K562 (cell line): Measurements from ENCODE around the gene LTBP1. TPM values are rescaled to one million over a fixed set of nuclear protein-coding genes. Genes with fewer than 3 reads are reported as not detected.
"Not testable (repeated sequence)": the region's sequence is repeated elsewhere in the genome, so short reads cannot be mapped to it uniquely, and the experiment has no call there.

Experiments used
- ATAC-seq: fragments of 200-7000 bp; cut with Tn5 transposase; 3 replicates; pipeline ENCODE4 v1.9.1; 2020; ENCODE audit warnings: moderate library complexity
- BruUV-seq: library from RNA; stranded (reverse); fragments of 400-500 nt; replicated peaks from 2 replicates; lab custom pipeline; 2021; lab: Mats Ljungman, UMichigan
- CTCF ChIA-PET: fragments of 300-600 bp; formaldehyde crosslinking; extraction: SDS; loops from one replicate; lab custom pipeline; 2021; ENCODE audit warnings: low intra/inter-chr PET ratio; lab: Yijun Ruan, JAX
- POLR2A ChIA-PET: fragments of 300-600, 350-650 bp; sonication (Branson Sonifier 250); formaldehyde crosslinking; extraction: SDS; loops from one replicate; lab custom pipeline; 2021; ENCODE audit warnings: antibody characterized with exemption, inconsistent platforms; lab: Yijun Ruan, JAX
- DNase-seq, 4 experiments: peaks; one replicate each; pipeline versions ENCODE4 v3.0.0 to v3.0.0-alpha.2; 2011 to 2018; ENCODE audit warnings: low spot score in 3 of 4, mixed read lengths in 3 of 4; ENCODE audit errors: extremely low read depth in 1 of 4
- FAIRE-seq: peaks from 2 replicates; lab custom pipeline; 2011; peaks lifted over from hg19 to GRCh38; lab: Jason Lieb, UNC
- H2AFZ ChIP-seq: 2 replicates; pipeline ENCODE4 v1.6.0; 2011; ENCODE audit warnings: low read depth, low read length, control low read depth, inconsistent platforms
- H3K27ac ChIP-seq: fragments of 200-600 bp; 3 replicates; pipeline ENCODE4 v1.8.0; 2011; ENCODE audit warnings: low read depth, mild to moderate bottlenecking, control low read depth, inconsistent platforms, low read length, moderate library complexity, mixed read lengths; ENCODE audit errors: extremely low read depth
- H3K27me3 ChIP-seq, 2 experiments: fragments of 300-600 bp in 1 of 2; 2 replicates in 1 of 2; 3 replicates in 1 of 2; pipeline versions ENCODE4 v1.6.0 to v1.8.0; 2011; ENCODE audit warnings: inconsistent platforms in 2 of 2, low read length in 2 of 2, mild to moderate bottlenecking in 1 of 2, mixed read lengths in 1 of 2, moderate library complexity in 1 of 2; ENCODE audit not compliant: control insufficient read depth in 2 of 2, insufficient read depth in 2 of 2
- H3K36me3 ChIP-seq: fragments of 300-600 bp; 3 replicates; pipeline ENCODE4 v1.8.0; 2011; ENCODE audit warnings: mild to moderate bottlenecking, low read length, inconsistent platforms; ENCODE audit not compliant: control insufficient read depth, insufficient read depth
- H3K4me1 ChIP-seq, 2 experiments: fragments of 200-600 bp in 1 of 2; replicated peaks in 1 of 2; 2 replicates in 1 of 2; 3 replicates in 1 of 2; pipeline versions ENCODE4 v1.5.1 to v1.8.0; 2011; ENCODE audit warnings: inconsistent platforms in 2 of 2, low read length in 2 of 2, mild to moderate bottlenecking in 1 of 2, mixed read lengths in 1 of 2, moderate library complexity in 1 of 2; ENCODE audit not compliant: control insufficient read depth in 2 of 2, insufficient read depth in 2 of 2
- H3K4me2 ChIP-seq: 2 replicates; pipeline ENCODE4 v1.6.1; 2011; ENCODE audit warnings: low read length, control low read depth, inconsistent platforms, mixed read lengths; ENCODE audit not compliant: insufficient read depth
- H3K4me3 ChIP-seq: fragments of 200-600 bp; sonication (generic), shearing (Covaris generic); 2 replicates; pipeline ENCODE4 v1.5.1; 2016; ENCODE audit warnings: control low read depth, inconsistent platforms
- H3K79me2 ChIP-seq: fragments of 200-600 bp; 3 replicates; pipeline ENCODE4 v1.8.0; 2011; ENCODE audit warnings: low read length, inconsistent platforms; ENCODE audit not compliant: control insufficient read depth, insufficient read depth
- H3K9ac ChIP-seq, 2 experiments: 2 replicates each; pipeline versions ENCODE4 v1.6.0 to v1.6.1; 2011; ENCODE audit warnings: low read depth in 2 of 2, low read length in 2 of 2, control low read depth in 1 of 2, inconsistent platforms in 1 of 2, mild to moderate bottlenecking in 1 of 2, mixed read lengths in 1 of 2; ENCODE audit not compliant: insufficient read depth in 1 of 2
- H3K9me1 ChIP-seq: one replicate; pipeline ENCODE4 v1.6.0; 2011; ENCODE audit warnings: inconsistent platforms, mild to moderate bottlenecking, low read length, moderate library complexity; ENCODE audit not compliant: control insufficient read depth, insufficient read depth
- H3K9me3 ChIP-seq: replicated peaks from 2 replicates; pipeline ENCODE4 v1.5.1; 2011; ENCODE audit warnings: low read depth, low read length, inconsistent platforms; ENCODE audit not compliant: control insufficient read depth, insufficient read depth
- H4K20me1 ChIP-seq: replicated peaks from 2 replicates; pipeline ENCODE4 v1.6.1; 2011; ENCODE audit warnings: low read length, inconsistent platforms, mixed read lengths; ENCODE audit not compliant: control insufficient read depth, insufficient read depth
- CBX3 ChIP-seq, 2 experiments: IDR thresholded peaks; 1 replicate in 1 of 2; 2 replicates in 1 of 2; pipeline ENCODE4 v1.6.1; 2012; ENCODE audit warnings: inconsistent platforms in 2 of 2, low read length in 2 of 2, borderline replicate concordance in 1 of 2, control low read depth in 1 of 2
- SIX5 ChIP-seq, 2 experiments: IDR thresholded peaks; 2 replicates each; pipeline ENCODE4 v1.6.1; 2011; ENCODE audit warnings: low read length in 2 of 2, borderline replicate concordance in 1 of 2, low read depth in 1 of 2, mild to moderate bottlenecking in 1 of 2, moderate library complexity in 1 of 2; ENCODE audit not compliant: insufficient read depth in 1 of 2
- ZNF431 ChIP-seq: sonication (generic); formaldehyde crosslinking; IDR thresholded peaks from 2 replicates; pipeline ENCODE4 v1.8.0; 2022; ENCODE audit warnings: mild to moderate bottlenecking, missing genetic modification reagents
- WGBS: fragments of 100-300 bp; shearing (Covaris generic); methylation state at CpG from one replicate; pipeline ENCODE4 v1.1.6; 2016; ENCODE audit warnings: low coverage, mixed read lengths; ENCODE audit not compliant: insufficient coverage; ENCODE audit errors: missing lambda C conversion rate; 5-methylcytosine and 5-hydroxymethylcytosine counted together
- in situ Hi-C: fragments of 300-500 bp; cut with MboI; formaldehyde crosslinking; loops from 4 replicates; pipeline ENCODE4 v1.15.0; 2018; ENCODE audit warnings: inconsistent platforms, mixed read lengths
- intact Hi-C: fragments of 100-400 bp; cut with micrococcal nuclease; formaldehyde crosslinking; loops from 2 replicates; pipeline ENCODE4 v1.14.2; 2022
- polyA plus RNA-seq, 8 experiments: library from polyadenylated mRNA; depleted of rRNA in 4 of 8; stranded (reverse) in 5 of 8; unstranded in 3 of 8; fragments of >200 nt; fragmentation: Nextera tagmentation in 2 of 8; fragmentation: Illumina TruSeq in 1 of 8; extraction: Ambion mirVana in 2 of 8; extraction: Trizol in 1 of 8; gene quantifications; 2 replicates each; pipeline versions ENCODE4 v1.2.1 to v1.2.3, GENCODE V29; 2011 to 2014; ENCODE audit warnings: inconsistent platforms in 1 of 8, missing spikeins in 1 of 8
- total RNA-seq, 7 experiments: library from RNA; depleted of rRNA in 6 of 7; stranded (reverse); fragments of >200 nt in 6 of 7; fragmentation: Illumina TruSeq in 2 of 7; extraction: Trizol in 2 of 7; gene quantifications; 2 replicates each; pipeline versions ENCODE4 v1.2.1 to v1.2.3, GENCODE V29; 2011 to 2021; ENCODE audit warnings: low replicate concordance in 1 of 7
- TF ChIP-seq, protein P1 (sequence below): fragments of 150-350 bp; conservative IDR thresholded peaks from 2 replicates; pipeline ENCODE4 v1.6.1; 2014; ENCODE audit warnings: low read length
- TF ChIP-seq, protein P2 (sequence below): fragments of 200-800 bp; sonication (Bioruptor generic); IDR thresholded peaks from 2 replicates; pipeline ENCODE4 v1.6.1; 2016; ENCODE audit warnings: missing genetic modification characterization, missing compliant biosample characterization

LTBP1 gene
- total and polyA plus RNA-seq, 9 of the 15 experiments (the other 6 are each of a cell fraction or from before 2014, with no cell fraction given) = 3.6 to 16.4 (median 8.5) TPM

DNA sequence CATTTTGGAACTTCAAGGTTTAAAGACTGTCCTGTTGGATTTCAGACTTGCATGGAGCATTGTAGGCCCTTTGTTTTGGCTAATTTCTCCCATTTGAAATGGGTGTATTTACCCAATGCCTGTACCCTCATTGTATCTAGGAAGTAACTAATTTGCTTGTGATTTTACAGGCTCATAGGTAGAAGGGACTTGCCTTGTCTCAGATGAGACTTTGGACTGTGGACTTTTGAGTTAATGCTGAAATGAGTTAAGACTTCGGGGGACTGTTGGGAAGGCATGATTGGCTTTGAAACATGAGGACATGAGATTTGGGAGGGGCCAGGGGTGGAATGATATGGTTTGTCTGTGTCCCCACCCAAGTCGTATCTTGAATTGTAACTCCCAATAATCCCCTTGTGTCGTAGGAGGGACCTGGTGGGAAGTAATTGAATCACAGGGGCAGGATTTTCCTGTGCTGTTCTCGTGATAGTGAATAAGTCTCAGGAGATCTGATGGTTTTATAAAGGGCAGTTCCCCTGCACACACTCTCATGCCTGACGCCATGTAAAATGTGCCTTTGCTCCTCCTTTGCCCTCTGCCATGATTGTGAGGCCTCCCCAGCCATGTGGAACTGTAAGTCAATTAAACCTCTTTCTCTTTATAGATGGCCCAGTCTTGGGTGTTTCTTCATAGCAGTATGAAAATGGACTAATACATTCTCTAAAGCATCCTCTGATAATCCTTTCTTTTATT is 36.6 kb downstream of the LTBP1 start:
- intact Hi-C loops, in situ Hi-C loops, CTCF ChIA-PET, ATAC-seq, H3K4me1 ChIP-seq, H4K20me1 ChIP-seq, H2AFZ ChIP-seq, H3K36me3 ChIP-seq, H3K4me3 ChIP-seq, H3K9ac ChIP-seq, DNase-seq, H3K79me2 ChIP-seq, BruUV-seq, H3K9me1 ChIP-seq, H3K9me3 ChIP-seq, H3K27ac ChIP-seq, H3K27me3 ChIP-seq, FAIRE-seq, H3K4me2 ChIP-seq: not testable (repeated sequence)
- POLR2A ChIA-PET = interaction anchor here (0.8 kb wide), 1 partner anchor 10 kb away, joined by 3 read pairs; no protein-coding TSS in a partner anchor
- 38% methylated on average over 5 of the region's 5 CpGs for WGBS
- peak; percentile 91 for TF ChIP-seq ZNF431 (CRISPR knock-in tag)

DNA sequence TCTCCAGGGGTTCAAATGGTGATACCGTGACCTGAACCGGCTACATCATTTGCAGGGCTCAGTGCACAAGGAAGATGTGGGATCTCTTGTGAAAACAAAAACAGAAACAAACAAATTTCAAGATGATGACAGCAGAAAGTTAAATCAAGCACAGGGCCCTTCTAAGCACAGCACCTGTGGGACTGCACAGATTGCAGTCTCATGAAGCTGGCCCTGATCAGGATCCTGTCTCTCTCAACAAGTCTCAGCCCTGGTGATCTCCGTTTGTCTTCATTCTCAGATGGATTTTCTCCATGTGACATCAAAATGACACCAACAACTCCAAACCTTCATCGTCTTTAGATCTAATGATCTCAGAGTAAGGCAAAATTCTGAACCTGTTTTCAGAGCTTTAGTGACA is 39.7 kb downstream of the LTBP1 start:
- H3K9me3 ChIP-seq = peaks cover 3% of the 10 kb centered on the region; the same call in 1 of the 2 replicates
- no peak for DNase-seq
- H4K20me1 ChIP-seq = no peaks in the 10 kb centered on the region
- no peaks in the 10 kb centered on the region for H3K27me3 ChIP-seq
- in situ Hi-C loops = no loop called here
- H3K27ac ChIP-seq = no peak overlapping the region
- no peak overlapping the region for H3K4me2 ChIP-seq
- no peak for ATAC-seq
- H3K4me1 ChIP-seq = peaks cover 0 to under 1% of the 10 kb centered on the region in 2 experiments; a peak in 2 of 5 replicates
- intact Hi-C loops = no loop called here
- ChIA-PET CTCF (no interaction called here), POLR2A (no interaction called here)
- H3K79me2 ChIP-seq = no peaks in the 10 kb centered on the region
- FAIRE-seq = no peak
- no peaks in the 10 kb centered on the region for H3K9me1 ChIP-seq
- no peaks in the 10 kb centered on the region for H3K36me3 ChIP-seq
- H3K4me3 ChIP-seq = no peak overlapping the region
- no TSS peak for BruUV-seq
- H3K9ac ChIP-seq = no peak overlapping the region
- WGBS = 45% methylated on average over 4 of the region's 4 CpGs
- H2AFZ ChIP-seq = no peak overlapping the region
- TF ChIP-seq, protein P1, sequence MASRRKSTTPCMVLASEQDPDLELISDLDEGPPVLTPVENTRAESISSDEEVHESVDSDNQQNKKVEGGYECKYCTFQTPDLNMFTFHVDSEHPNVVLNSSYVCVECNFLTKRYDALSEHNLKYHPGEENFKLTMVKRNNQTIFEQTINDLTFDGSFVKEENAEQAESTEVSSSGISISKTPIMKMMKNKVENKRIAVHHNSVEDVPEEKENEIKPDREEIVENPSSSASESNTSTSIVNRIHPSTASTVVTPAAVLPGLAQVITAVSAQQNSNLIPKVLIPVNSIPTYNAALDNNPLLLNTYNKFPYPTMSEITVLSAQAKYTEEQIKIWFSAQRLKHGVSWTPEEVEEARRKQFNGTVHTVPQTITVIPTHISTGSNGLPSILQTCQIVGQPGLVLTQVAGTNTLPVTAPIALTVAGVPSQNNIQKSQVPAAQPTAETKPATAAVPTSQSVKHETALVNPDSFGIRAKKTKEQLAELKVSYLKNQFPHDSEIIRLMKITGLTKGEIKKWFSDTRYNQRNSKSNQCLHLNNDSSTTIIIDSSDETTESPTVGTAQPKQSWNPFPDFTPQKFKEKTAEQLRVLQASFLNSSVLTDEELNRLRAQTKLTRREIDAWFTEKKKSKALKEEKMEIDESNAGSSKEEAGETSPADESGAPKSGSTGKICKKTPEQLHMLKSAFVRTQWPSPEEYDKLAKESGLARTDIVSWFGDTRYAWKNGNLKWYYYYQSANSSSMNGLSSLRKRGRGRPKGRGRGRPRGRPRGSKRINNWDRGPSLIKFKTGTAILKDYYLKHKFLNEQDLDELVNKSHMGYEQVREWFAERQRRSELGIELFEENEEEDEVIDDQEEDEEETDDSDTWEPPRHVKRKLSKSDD = no peak
- TF ChIP-seq CBX3 (IDR thresholded peaks at IDR 0.05; ENCODE audit: borderline replicate concordance in 1 of 2, low read length in 2 of 2) = no peak
- TF ChIP-seq, protein P2, sequence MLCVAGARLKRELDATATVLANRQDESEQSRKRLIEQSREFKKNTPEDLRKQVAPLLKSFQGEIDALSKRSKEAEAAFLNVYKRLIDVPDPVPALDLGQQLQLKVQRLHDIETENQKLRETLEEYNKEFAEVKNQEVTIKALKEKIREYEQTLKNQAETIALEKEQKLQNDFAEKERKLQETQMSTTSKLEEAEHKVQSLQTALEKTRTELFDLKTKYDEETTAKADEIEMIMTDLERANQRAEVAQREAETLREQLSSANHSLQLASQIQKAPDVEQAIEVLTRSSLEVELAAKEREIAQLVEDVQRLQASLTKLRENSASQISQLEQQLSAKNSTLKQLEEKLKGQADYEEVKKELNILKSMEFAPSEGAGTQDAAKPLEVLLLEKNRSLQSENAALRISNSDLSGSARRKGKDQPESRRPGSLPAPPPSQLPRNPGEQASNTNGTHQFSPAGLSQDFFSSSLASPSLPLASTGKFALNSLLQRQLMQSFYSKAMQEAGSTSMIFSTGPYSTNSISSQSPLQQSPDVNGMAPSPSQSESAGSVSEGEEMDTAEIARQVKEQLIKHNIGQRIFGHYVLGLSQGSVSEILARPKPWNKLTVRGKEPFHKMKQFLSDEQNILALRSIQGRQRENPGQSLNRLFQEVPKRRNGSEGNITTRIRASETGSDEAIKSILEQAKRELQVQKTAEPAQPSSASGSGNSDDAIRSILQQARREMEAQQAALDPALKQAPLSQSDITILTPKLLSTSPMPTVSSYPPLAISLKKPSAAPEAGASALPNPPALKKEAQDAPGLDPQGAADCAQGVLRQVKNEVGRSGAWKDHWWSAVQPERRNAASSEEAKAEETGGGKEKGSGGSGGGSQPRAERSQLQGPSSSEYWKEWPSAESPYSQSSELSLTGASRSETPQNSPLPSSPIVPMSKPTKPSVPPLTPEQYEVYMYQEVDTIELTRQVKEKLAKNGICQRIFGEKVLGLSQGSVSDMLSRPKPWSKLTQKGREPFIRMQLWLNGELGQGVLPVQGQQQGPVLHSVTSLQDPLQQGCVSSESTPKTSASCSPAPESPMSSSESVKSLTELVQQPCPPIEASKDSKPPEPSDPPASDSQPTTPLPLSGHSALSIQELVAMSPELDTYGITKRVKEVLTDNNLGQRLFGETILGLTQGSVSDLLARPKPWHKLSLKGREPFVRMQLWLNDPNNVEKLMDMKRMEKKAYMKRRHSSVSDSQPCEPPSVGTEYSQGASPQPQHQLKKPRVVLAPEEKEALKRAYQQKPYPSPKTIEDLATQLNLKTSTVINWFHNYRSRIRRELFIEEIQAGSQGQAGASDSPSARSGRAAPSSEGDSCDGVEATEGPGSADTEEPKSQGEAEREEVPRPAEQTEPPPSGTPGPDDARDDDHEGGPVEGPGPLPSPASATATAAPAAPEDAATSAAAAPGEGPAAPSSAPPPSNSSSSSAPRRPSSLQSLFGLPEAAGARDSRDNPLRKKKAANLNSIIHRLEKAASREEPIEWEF (CRISPR knock-in tag) = no peak
- no peak for TF ChIP-seq SIX5 (IDR thresholded peaks at IDR 0.05; ENCODE audit: borderline replicate concordance in 1 of 2, insufficient read depth in 1 of 2, low read depth in 1 of 2, low read length in 2 of 2)
